Stimulated activated effector memory CD8-positive, alpha-beta T cell treated with anti-CD3 and anti-CD28 coated beads, Interleukin-12 subunit alpha, Interleukin-12 subunit beta, amount 100 ng/mL, for 72 hours (primary cell): ENCODE measurements around the gene KCTD5.

Experiments used
- ATAC-seq: fragments of 150-1000 bp; cut with Tn5 transposase; 2 replicates; pipeline ENCODE4 v1.10.0; 2021
- DNase-seq, 2 donors: peaks; one replicate each; pipeline ENCODE4 v3.0.0; 2021 to 2022; ENCODE audit warnings: low spot score in 2 of 2
- H3K27ac Mint-ChIP-seq: one replicate; pipeline ENCODE4 v1.8.0; 2022; ENCODE audit warnings: mild to moderate bottlenecking, mixed read lengths
- H3K36me3 Mint-ChIP-seq: one replicate; pipeline ENCODE4 v1.8.0; 2022; ENCODE audit warnings: mild to moderate bottlenecking, mixed read lengths
- H3K4me1 Mint-ChIP-seq: one replicate; pipeline ENCODE4 v1.8.0; 2022; ENCODE audit warnings: mixed read lengths
- H3K4me3 Mint-ChIP-seq: one replicate; pipeline ENCODE4 v1.8.0; 2022; ENCODE audit warnings: mild to moderate bottlenecking, mixed read lengths
- H3K9me3 Mint-ChIP-seq: one replicate; pipeline ENCODE4 v1.8.0; 2022; ENCODE audit warnings: mixed read lengths

Gene KCTD5

GRCh38 chr16:2752850-2753732 is 70.8 kb downstream of the KCTD5 start:
- H3K27ac Mint-ChIP-seq: peak overlapping the region; percentile 98
- H3K9me3 Mint-ChIP-seq: no peaks in the 10 kb centered on the region
- peaks cover 72% of the 10 kb centered on the region for H3K36me3 Mint-ChIP-seq
- no peak for DNase-seq
- H3K4me3 Mint-ChIP-seq: peak overlapping the region; percentile 94
- peaks cover 64% of the 10 kb centered on the region for H3K4me1 Mint-ChIP-seq
- ATAC-seq: peak; percentile 63

- Mint-ChIP-seq H3K4me1 (peaks cover 67% of the 10 kb centered on the region), H3K9me3 (no peaks in the 10 kb centered on the region), H3K36me3 (peaks cover 78% of the 10 kb centered on the region), H3K27ac (peak overlapping the region; percentile 98), H3K4me3 (peak overlapping the region; percentile 94)
- ATAC-seq (no peak), DNase-seq (no peak)
Measured at GRCh38 chr16:2753733-2754020, 71.4 kb downstream of the KCTD5 start.

GRCh38 chr16:2755158-2755557 is 72.8 kb downstream of the KCTD5 start:
- peak overlapping the region; percentile 98 for H3K27ac Mint-ChIP-seq
- no peaks in the 10 kb centered on the region for H3K9me3 Mint-ChIP-seq
- peak overlapping the region; percentile 94 for H3K4me3 Mint-ChIP-seq
- ATAC-seq (no peak), DNase-seq (no peak)
- H3K36me3 Mint-ChIP-seq: peaks cover 93% of the 10 kb centered on the region
- H3K4me1 Mint-ChIP-seq: peaks cover 72% of the 10 kb centered on the region

- Mint-ChIP-seq H3K4me1 (peaks cover 73% of the 10 kb centered on the region), H3K4me3 (peak overlapping the region; percentile 94), H3K9me3 (no peaks in the 10 kb centered on the region), H3K36me3 (peaks cover 100% of the 10 kb centered on the region), H3K27ac (peak overlapping the region; percentile 98)
- ATAC-seq (no peak), DNase-seq (no peak)
Measured at GRCh38 chr16:2756288-2757015, 74.1 kb downstream of the KCTD5 start.

- DNase-seq: no peak
Measured at GRCh38 chr16:2757344-2757743, 75.0 kb downstream of the KCTD5 start.

More at GRCh38 chr16:2757344-2757743, 75.0 kb downstream of the KCTD5 start:
- no peak for ATAC-seq
- Mint-ChIP-seq H3K4me3 (no peak overlapping the region), H3K36me3 (peaks cover 100% of the 10 kb centered on the region), H3K9me3 (no peaks in the 10 kb centered on the region), H3K4me1 (peaks cover 78% of the 10 kb centered on the region), H3K27ac (peak overlapping the region; percentile 98)
